ENCODE results near the gene OR2L3. TPM values are rescaled to one million over a fixed set of nuclear protein-coding genes. Genes with fewer than 3 reads are reported as not detected.
"Not testable (repeated sequence)": the region's sequence is repeated elsewhere in the genome, so short reads cannot be mapped to it uniquely, and the experiment has no call there.

The OR2L3 gene
- total RNA-seq: not detected in 2 replicates

GRCh38 chr1:248046536-248046935, at the start of gene OR2L3:
OR2L3 (plus strand) TSS chr1:248046836; CDS start chr1:248060682, 13,846 bp downstream.
- DNase-seq (ENCODE audit: low read depth in 2 of 2): no peak

GRCh38 chr1:247998811-247999210, 47.8 kb upstream of the OR2L3 start:
- no peak for DNase-seq (ENCODE audit: low read depth in 2 of 2)

DNA sequence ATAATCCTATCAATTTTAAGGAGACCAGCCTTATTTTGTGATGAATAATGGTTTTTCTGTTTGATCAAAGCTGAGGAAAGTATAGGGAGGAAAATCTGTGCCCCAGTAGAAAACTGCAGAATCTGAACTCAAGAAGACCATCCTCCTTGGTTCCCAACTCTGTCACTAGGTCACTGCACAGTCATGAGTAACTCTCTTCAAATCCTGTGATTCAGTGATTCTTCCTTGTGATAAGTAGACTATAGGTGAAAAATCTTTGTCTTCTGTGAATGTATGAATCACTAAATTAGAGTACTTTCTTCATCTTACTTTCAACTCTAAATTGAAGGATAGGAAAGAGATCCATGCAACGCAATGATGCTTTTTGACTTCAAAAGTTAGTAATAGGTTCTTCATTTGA, 46.5 kb upstream of the OR2L3 start:
- DNase-seq (ENCODE audit: low read depth in 2 of 2): no peak

DNA sequence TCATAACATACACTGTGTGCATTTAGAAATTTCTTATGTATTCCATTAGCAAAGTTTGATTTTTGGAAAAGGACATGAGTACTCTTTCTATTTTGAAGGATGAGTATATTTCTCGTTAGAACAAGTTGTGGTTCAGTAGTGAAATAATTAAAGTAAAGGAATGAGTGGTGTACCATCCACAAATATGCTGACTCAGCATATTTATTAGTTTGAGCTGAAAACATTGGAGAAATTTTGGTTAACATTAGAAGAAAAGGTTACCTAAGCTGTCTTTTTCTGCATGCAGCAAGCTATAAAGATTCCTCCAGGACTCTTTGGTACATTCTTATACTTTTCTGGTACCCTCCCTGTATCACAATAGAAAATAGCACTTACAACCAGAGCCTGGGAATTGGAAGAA, 38.9 kb upstream of the OR2L3 start:
- no peak for DNase-seq (ENCODE audit: low read depth in 2 of 2)

DNA sequence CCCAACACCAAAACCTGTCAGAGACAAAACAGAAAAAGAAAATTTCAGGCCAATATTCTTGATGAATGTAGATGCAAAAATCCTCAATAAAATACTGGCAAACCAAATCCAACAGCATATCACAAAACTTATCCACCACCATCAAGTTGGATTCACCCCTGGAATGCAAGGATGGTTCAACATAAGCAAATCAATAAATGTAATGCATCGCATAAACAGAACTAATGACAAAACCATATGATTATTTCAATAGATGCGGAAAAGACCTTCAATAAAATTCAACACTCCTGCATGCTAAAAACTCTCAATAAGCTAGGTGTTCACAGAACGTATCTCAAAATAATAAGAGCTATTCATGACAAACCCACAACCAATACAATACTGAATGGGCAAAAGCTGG, 37.0 kb upstream of the OR2L3 start:
- no peak for DNase-seq (ENCODE audit: low read depth in 2 of 2)

DNA sequence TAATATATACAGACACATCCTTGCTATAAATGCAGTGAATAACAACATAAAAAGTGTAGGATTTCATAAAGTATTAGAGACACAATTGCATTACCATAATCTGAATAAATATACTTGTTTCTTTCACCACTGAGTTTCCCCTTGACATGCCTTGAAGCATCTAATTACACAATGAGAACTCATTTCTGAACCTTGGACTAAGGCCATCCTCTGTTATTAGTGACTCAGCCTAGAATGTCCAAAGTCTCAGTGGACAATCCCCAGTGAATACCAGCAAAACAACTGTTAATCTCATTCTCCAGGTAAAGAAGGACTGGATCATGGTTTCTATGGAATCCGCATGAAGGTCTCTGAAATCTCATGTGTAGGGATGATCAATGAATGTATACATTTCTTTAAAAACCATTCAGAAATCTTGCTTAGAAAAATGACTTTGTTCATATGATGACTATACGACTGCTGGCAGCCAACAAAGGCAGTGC, 33.4 kb upstream of the OR2L3 start, which contains the start of gene OR2L5:
TSS of gene OR2L5 (plus strand) at position 432 of the 482 bp plus-strand sequence. CDS start 8,288 bp downstream, outside the sequence.
- no peak for DNase-seq (ENCODE audit: low read depth in 2 of 2)

DNA sequence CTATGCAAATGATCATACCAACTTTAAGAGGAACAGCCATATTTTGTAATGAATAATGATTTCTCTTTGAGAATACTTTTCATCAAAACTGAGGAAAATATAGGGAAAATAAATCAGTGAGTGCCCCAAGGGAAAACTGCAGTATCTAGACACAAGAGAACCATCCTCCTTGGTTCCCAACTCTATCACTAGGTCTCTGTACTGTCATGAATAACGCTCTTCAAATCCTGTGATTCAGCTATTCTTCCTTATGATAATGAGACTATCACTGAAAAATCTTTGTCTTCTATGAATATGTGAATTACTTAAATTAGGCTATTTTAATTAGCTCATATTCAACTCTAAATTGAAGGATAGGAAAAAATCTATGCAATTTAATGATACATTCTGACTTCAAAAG, 30.8 kb upstream of the OR2L3 start:
- DNase-seq (ENCODE audit: low read depth in 2 of 2): no peak

- DNase-seq (ENCODE audit: low read depth in 2 of 2): no peak
Measured at GRCh38 chr1:248029770-248030169, 16.9 kb upstream of the OR2L3 start, which contains the start of gene OR2L2. OR2L2 (plus strand) TSS chr1:248030070; CDS start chr1:248038268, 8,198 bp downstream.

GRCh38 chr1:248045209-248045608, 1.4 kb upstream of the OR2L3 start:
- DNase-seq (ENCODE audit: low read depth in 2 of 2): no peak

- DNase-seq (ENCODE audit: low read depth in 2 of 2): no peak
Measured at GRCh38 chr1:248047008-248047407, 372 bp downstream of the OR2L3 start.

DNA sequence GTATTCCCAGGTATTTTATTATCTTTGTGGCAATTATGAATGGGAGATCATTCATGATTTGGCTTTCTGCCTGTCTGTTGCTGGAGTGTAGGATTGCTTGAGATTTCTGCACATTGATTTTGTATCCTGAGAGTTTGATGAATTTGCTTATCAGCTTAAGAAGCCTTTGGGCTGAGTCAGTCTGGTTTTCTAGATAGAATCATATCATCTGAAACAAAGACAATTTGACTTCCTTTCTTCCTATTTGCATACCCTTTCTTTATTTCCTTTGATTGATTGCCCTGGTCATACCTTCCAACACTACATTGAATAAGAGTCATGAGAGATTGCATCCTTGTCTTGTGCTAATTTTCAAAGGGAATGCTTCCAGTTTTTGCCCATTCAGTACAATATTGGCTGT, 8.0 kb downstream of the OR2L3 start:
- no peak for DNase-seq (ENCODE audit: low read depth in 2 of 2)

- DNase-seq (ENCODE audit: low read depth in 2 of 2): no peak
Measured at GRCh38 chr1:248055261-248055660, 8.6 kb downstream of the OR2L3 start.

DNA sequence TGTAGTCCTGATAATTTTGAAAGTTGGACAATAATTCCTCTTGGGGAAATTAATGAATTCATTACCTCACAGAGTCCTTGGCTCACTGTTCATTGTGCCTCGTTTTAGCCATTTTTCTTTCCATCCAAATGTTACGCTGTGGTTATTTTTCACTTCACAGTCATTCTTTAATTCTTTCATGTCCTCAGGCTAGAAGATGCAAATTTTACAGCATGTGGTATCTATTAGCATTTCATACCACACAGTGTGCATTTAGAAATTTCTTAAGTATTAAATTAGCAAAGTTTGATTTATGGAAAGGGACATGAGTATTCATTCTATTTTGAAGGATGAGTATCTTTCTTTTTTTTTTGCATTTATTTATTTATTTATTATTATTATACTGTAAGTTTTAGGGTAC, 18.4 kb downstream of the OR2L3 start:
- DNase-seq (ENCODE audit: low read depth in 2 of 2): no peak

DNA sequence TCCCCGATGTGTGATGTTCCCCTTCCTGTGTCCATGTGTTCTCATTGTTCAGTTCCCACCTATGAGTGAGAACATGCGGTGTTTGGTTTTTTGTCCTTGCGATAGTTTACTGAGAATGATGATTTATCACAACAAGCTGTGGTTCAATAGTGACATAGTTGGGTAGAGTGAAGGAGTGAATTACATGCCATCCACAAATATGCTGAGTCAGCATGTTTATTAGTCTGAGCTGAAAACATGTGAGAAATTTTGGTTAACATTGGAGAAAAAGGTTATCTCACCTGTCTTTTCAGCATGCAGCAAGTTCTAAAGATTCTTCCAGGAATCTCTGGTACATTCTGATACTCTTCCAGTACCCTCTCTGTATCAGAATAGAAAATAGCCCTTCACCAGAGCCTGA, 19.0 kb downstream of the OR2L3 start:
- no peak for DNase-seq (ENCODE audit: low read depth in 2 of 2)

GRCh38 chr1:248083864-248084263, 37.2 kb downstream of the OR2L3 start:
- not testable (repeated sequence) for DNase-seq (ENCODE audit: low read depth in 2 of 2)

DNA sequence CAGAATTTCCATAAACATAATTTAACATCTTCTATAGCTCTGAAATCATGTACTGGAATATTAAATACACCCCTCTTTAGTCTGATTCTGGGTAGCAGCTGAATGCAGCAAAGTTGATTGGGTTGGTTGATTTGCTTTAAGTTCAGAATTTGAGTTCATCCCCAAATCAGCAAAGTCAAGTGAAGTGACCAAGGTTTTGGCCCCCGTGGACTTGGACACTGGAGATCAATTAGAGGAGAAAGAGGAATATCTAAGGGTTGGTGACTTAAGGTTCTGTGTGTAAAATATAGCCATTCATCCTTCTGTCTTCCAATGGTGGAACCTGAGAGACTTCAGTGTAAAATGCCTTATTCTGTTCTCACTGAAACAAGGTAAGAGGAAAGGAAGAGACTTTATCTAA, 48.2 kb downstream of the OR2L3 start, which contains the start of gene OR2L13:
TSS of gene OR2L13 (plus strand) at position 301 of the 400 bp plus-strand sequence. CDS start 4,192 bp downstream, outside the sequence.
- no peak for DNase-seq (ENCODE audit: low read depth in 2 of 2)

GRCh38 chr1:248098529-248098928, 51.9 kb downstream of the OR2L3 start:
- DNase-seq (ENCODE audit: low read depth in 2 of 2): no peak

- no peak for DNase-seq (ENCODE audit: low read depth in 2 of 2)
Measured at GRCh38 chr1:248102847-248103246, 56.2 kb downstream of the OR2L3 start.

GRCh38 chr1:248111157-248111556, 64.5 kb downstream of the OR2L3 start:
- DNase-seq (ENCODE audit: low read depth in 2 of 2): no peak

Other genes starting within 250 kb of the OR2L3 start
- gene OR14A16, start 222.7 kb upstream of the OR2L3 start, total RNA-seq: not detected in 2 replicates
- gene OR11L1, start 204.9 kb upstream of the OR2L3 start, total RNA-seq: not detected in 2 replicates
- under 0.01 and 0.25 TPM in 2 replicates for gene TRIM58, start 189.6 kb upstream of the OR2L3 start, total RNA-seq
- gene OR2W3, start 151.2 kb upstream of the OR2L3 start, total RNA-seq: not detected in 2 replicates
- not detected in 2 replicates for gene OR2T8, start 126.6 kb upstream of the OR2L3 start, total RNA-seq
- gene OR2AJ1, start 121.9 kb upstream of the OR2L3 start, total RNA-seq: not detected in 2 replicates
- not detected in 2 replicates for gene OR2L8, start 98.0 kb upstream of the OR2L3 start, total RNA-seq
- gene OR2AK2, start 81.6 kb upstream of the OR2L3 start, total RNA-seq: not detected in 2 replicates
- not detected in 2 replicates for gene OR2L5, start 33.2 kb upstream of the OR2L3 start, total RNA-seq
- not detected in 2 replicates for gene OR2L2, start 16.8 kb upstream of the OR2L3 start, total RNA-seq
- gene OR2L13, start 48.3 kb downstream of the OR2L3 start, total RNA-seq: not detected in 2 replicates
- not detected in 2 replicates for gene OR2M5, start 98.3 kb downstream of the OR2L3 start, total RNA-seq
- not detected in 2 replicates for gene OR2M2, start 128.0 kb downstream of the OR2L3 start, total RNA-seq
- not detected in 2 replicates for gene OR2M3, start 150.4 kb downstream of the OR2L3 start, total RNA-seq
- not detected in 2 replicates for gene OR2M4, start 184.6 kb downstream of the OR2L3 start, total RNA-seq
- not detected in 2 replicates for gene OR2T33, start 231.1 kb downstream of the OR2L3 start, total RNA-seq

Data from dermis microvascular lymphatic vessel endothelial cell (primary cell).